HCT116 (cell line): Measurements from ENCODE around the gene AAMDC. TPM values are rescaled to one million over a fixed set of nuclear protein-coding genes. Genes with fewer than 3 reads are reported as not detected.

Experiments
- ATAC-seq: fragments of 200-7000 bp; cut with Tn5 transposase; 2 replicates; pipeline ENCODE4 v1.9.1; 2020; ENCODE audit warnings: mild to moderate bottlenecking, moderate library complexity
- BruUV-seq: library from RNA; stranded (reverse); fragments of 400-500 nt; replicated peaks from 2 replicates; lab custom pipeline; 2021; lab: Mats Ljungman, UMichigan
- CTCF ChIA-PET: fragments of 300-600 bp; sonication (Branson Sonifier 250); formaldehyde crosslinking; loops from one replicate; lab custom pipeline; 2021; ENCODE audit warnings: antibody characterized with exemption; lab: Charles Lee
- POLR2A ChIA-PET: fragments of 300-600, 350-600 bp; sonication (Branson Sonifier 250); formaldehyde crosslinking; loops from one replicate; lab custom pipeline; 2021; ENCODE audit warnings: antibody characterized with exemption; lab: Charles Lee
- RAD21 ChIA-PET, 2 experiments: fragments of 300-600 bp; sonication (Branson Sonifier 250); formaldehyde crosslinking; loops; one replicate each; lab custom pipeline; 2023; ENCODE audit warnings: low total read pairs in 2 of 2; ENCODE audit not compliant: uncharacterized antibody in 2 of 2, unreplicated experiment in 2 of 2, low non-redundant PET in 1 of 2; lab: Charles Lee
- DNase-seq: peaks from one replicate; pipeline ENCODE4 v3.0.0-alpha.2; 2010; ENCODE audit warnings: low read depth, low spot score
- H2AFZ ChIP-seq: fragments of 200-600 bp; shearing (Covaris generic), sonication (generic); 2 replicates; pipeline ENCODE4 v1.6.1; 2017; ENCODE audit warnings: low read depth, mixed run types, mixed read lengths, antibody characterized with exemption, low read length; ENCODE audit not compliant: poor library complexity, severe bottlenecking
- H3K27ac ChIP-seq: 2 replicates; pipeline ENCODE4 v1.5.1; 2012; ENCODE audit warnings: low read depth, low read length
- H3K27me3 ChIP-seq: fragments of 200-600 bp; sonication (generic); 2 replicates; pipeline ENCODE4 v1.6.1; 2016; ENCODE audit warnings: mixed run types, low read length, mixed read lengths; ENCODE audit not compliant: insufficient read depth
- H3K36me3 ChIP-seq, 2 experiments: fragments of 200-500 bp in 1 of 2; fragments of 200-600 bp in 1 of 2; sonication (Bioruptor generic) in 1 of 2; sonication (generic) in 1 of 2; 2 replicates each; pipeline versions ENCODE4 v1.5.1 to v1.6.1; 2014 to 2016; ENCODE audit warnings: low read length in 2 of 2, inconsistent platforms in 1 of 2, mixed read lengths in 1 of 2, mixed run types in 1 of 2; ENCODE audit not compliant: insufficient read depth in 2 of 2, control insufficient read depth in 1 of 2
- H3K4me1 ChIP-seq, 2 experiments: fragments of 200-600 bp in 1 of 2; sonication (generic) in 1 of 2; 2 replicates each; pipeline versions ENCODE4 v1.5.1 to v1.6.1; 2012 to 2017; ENCODE audit warnings: low read length in 2 of 2, inconsistent platforms in 1 of 2, mild to moderate bottlenecking in 1 of 2, mixed read lengths in 1 of 2, mixed run types in 1 of 2, moderate library complexity in 1 of 2; ENCODE audit not compliant: insufficient read depth in 2 of 2, control insufficient read depth in 1 of 2
- H3K4me2 ChIP-seq: fragments of 200-600 bp; sonication (generic); 2 replicates; pipeline ENCODE4 v1.6.1; 2017; ENCODE audit warnings: mixed run types, low read length, mixed read lengths
- H3K4me3 ChIP-seq, 2 experiments: fragments of 200-600 bp in 1 of 2; sonication (generic) in 1 of 2; replicated peaks in 1 of 2; 2 replicates each; pipeline ENCODE4 v1.5.1; 2011 to 2016; ENCODE audit warnings: low read length in 2 of 2, control low read depth in 1 of 2, low read depth in 1 of 2, mild to moderate bottlenecking in 1 of 2, mixed read lengths in 1 of 2, mixed run types in 1 of 2
- H3K79me2 ChIP-seq: fragments of 200-600 bp; sonication (generic); 2 replicates; pipeline ENCODE4 v1.6.1; 2017; ENCODE audit warnings: mild to moderate bottlenecking, mixed run types, low read length, moderate library complexity, mixed read lengths; ENCODE audit not compliant: insufficient read depth
- H3K9ac ChIP-seq: fragments of 200-600 bp; sonication (generic); 2 replicates; pipeline ENCODE4 v1.6.1; 2016; ENCODE audit warnings: low read length, mixed read lengths
- H3K9me2 ChIP-seq: fragments of 200-600 bp; sonication (generic), shearing (Covaris generic); 2 replicates; pipeline ENCODE4 v1.6.1; 2017; ENCODE audit warnings: mixed run types, mild to moderate bottlenecking, moderate library complexity; ENCODE audit not compliant: insufficient read depth
- H3K9me3 ChIP-seq, 2 experiments: fragments of 200-500 bp in 1 of 2; fragments of 200-600 bp in 1 of 2; sonication (Bioruptor generic) in 1 of 2; sonication (generic) in 1 of 2; 2 replicates each; pipeline ENCODE4 v1.6.1; 2014 to 2017; ENCODE audit warnings: low read length in 2 of 2, mixed read lengths in 2 of 2, inconsistent platforms in 1 of 2, low read depth in 1 of 2, mild to moderate bottlenecking in 1 of 2, mixed run types in 1 of 2, moderate library complexity in 1 of 2; ENCODE audit not compliant: control insufficient read depth in 1 of 2, insufficient read depth in 1 of 2
- H4K20me1 ChIP-seq: fragments of 200-600 bp; sonication (generic), shearing (Covaris generic); 2 replicates; pipeline ENCODE4 v1.6.1; 2017; ENCODE audit warnings: mixed run types, mild to moderate bottlenecking, moderate library complexity; ENCODE audit not compliant: insufficient read depth
- CBX3 ChIP-seq: IDR thresholded peaks from 2 replicates; pipeline ENCODE4 v1.6.1; 2012; ENCODE audit warnings: low read depth
- CEBPB ChIP-seq: IDR thresholded peaks from 2 replicates; pipeline ENCODE4 v1.6.1; 2012; ENCODE audit warnings: low read depth
- CTCF ChIP-seq, 3 experiments: fragments of 200-600 bp in 1 of 3; sonication (generic) in 1 of 3; IDR thresholded peaks in 2 of 3; conservative IDR thresholded peaks in 1 of 3; 2 replicates each; pipeline ENCODE4 v1.5.1; 2012 to 2017; ENCODE audit warnings: low read depth in 2 of 3, low read length in 2 of 3, antibody characterized with exemption in 1 of 3, borderline replicate concordance in 1 of 3, control low read depth in 1 of 3, mild to moderate bottlenecking in 1 of 3, mixed read lengths in 1 of 3, mixed run types in 1 of 3, moderate library complexity in 1 of 3; ENCODE audit not compliant: insufficient read depth in 1 of 3
- ELF1 ChIP-seq: IDR thresholded peaks from 2 replicates; pipeline ENCODE4 v1.6.1; 2012; ENCODE audit warnings: low read depth, borderline replicate concordance
- EZH2phosphoT487 ChIP-seq: fragments of 200-600 bp; IDR thresholded peaks from 2 replicates; pipeline ENCODE4 v1.6.1; 2018; ENCODE audit warnings: antibody characterized with exemption, borderline replicate concordance
- FOSL1 ChIP-seq: IDR thresholded peaks from 2 replicates; pipeline ENCODE4 v1.6.1; 2012; ENCODE audit warnings: low read depth
- POLR2A ChIP-seq: IDR thresholded peaks from 2 replicates; pipeline ENCODE4 v1.7.0; 2011; ENCODE audit warnings: borderline replicate concordance; ENCODE audit not compliant: insufficient read depth, insufficient read length; ENCODE audit errors: extremely low read depth
- SIN3A ChIP-seq: IDR thresholded peaks from 2 replicates; pipeline ENCODE4 v1.6.1; 2012; ENCODE audit warnings: low read depth
- SRF ChIP-seq: IDR thresholded peaks from 2 replicates; pipeline ENCODE4 v1.6.1; 2012; ENCODE audit warnings: low read depth
- TCF7L2 ChIP-seq: IDR thresholded peaks from 2 replicates; pipeline ENCODE4 v1.7.0; 2011; ENCODE audit warnings: borderline replicate concordance, inconsistent platforms; ENCODE audit not compliant: insufficient read depth, insufficient read length; ENCODE audit errors: extremely low read depth
- YY1 ChIP-seq: IDR thresholded peaks from 2 replicates; pipeline ENCODE4 v1.6.1; 2011; ENCODE audit warnings: low read length, low read depth, moderate library complexity, mild to moderate bottlenecking; ENCODE audit not compliant: insufficient replicate concordance; ENCODE audit errors: extremely low read depth
- ZBTB33 ChIP-seq: IDR thresholded peaks from 2 replicates; pipeline ENCODE4 v1.6.1; 2011; ENCODE audit warnings: mild to moderate bottlenecking, low read length, moderate library complexity; ENCODE audit not compliant: insufficient replicate concordance; ENCODE audit errors: extremely low read depth
- ZFX ChIP-seq: fragments of 450-650 bp; IDR thresholded peaks from 2 replicates; pipeline ENCODE4 v1.6.1; 2017
- ZNF274 ChIP-seq: fragments of 200-500 bp; sonication (Bioruptor generic); IDR thresholded peaks from 2 replicates; pipeline ENCODE4 v1.6.1; 2014; ENCODE audit warnings: mild to moderate bottlenecking, low read depth, low read length, inconsistent platforms
- intact Hi-C: fragments of 100-400 bp; cut with micrococcal nuclease; formaldehyde crosslinking; loops from 2 replicates; pipeline ENCODE4 v1.10.0; 2022
- total RNA-seq: library from RNA; stranded (reverse); gene quantifications from one replicate; pipeline ENCODE4 v1.2.1, GENCODE V29; 2021; ENCODE audit not compliant: unreplicated experiment

AAMDC gene
- total RNA-seq, 1 experiment from 2014 or later, result 11.2 TPM

- TF ChIP-seq SRF (no peak), TCF7L2 (no peak)
These were observed 2.8 kb downstream of the AAMDC start (continued) for GRCh38 chr11:77823775-77824174.

GRCh38 chr11:77828926-77829325 is 8.0 kb downstream of the AAMDC start:
- Histone ChIP-seq H3K27me3 (no peaks in the 10 kb centered on the region), H3K4me2 (no peak overlapping the region), H3K27ac (no peak overlapping the region), H3K9ac (no peak overlapping the region), H2AFZ (no peak overlapping the region), H3K36me3 (no peaks in the 10 kb centered on the region), H3K9me3 (peaks cover 0 to 3% of the 10 kb centered on the region in 2 experiments; a peak in 1 of 4 replicates), H3K4me3 (no peak overlapping the region), H3K79me2 (no peaks in the 10 kb centered on the region), H3K4me1 (no peaks in the 10 kb centered on the region), H4K20me1 (no peaks in the 10 kb centered on the region), H3K9me2 (no peaks in the 10 kb centered on the region)
- ChIA-PET CTCF (no interaction called here), POLR2A (no interaction called here)
- no peak for DNase-seq
- intact Hi-C loops, result no loop called here
- no peak for TF ChIP-seq FOSL1
- TF ChIP-seq CTCF (IDR thresholded peaks at IDR 0.05 in 2 of 3, conservative IDR thresholded peaks at IDR 0.05 in 1 of 3; ENCODE audit: borderline replicate concordance in 1 of 3, insufficient read depth in 1 of 3, low read depth in 2 of 3, low read length in 2 of 3), result no peak
- no peak for TF ChIP-seq YY1
- TF ChIP-seq ELF1, result no peak
- no peak for TF ChIP-seq CEBPB
- TF ChIP-seq ZBTB33, result no peak
- no peak for TF ChIP-seq SIN3A
- TF ChIP-seq ZFX, result no peak
- TF ChIP-seq EZH2phosphoT487, result no peak
- TF ChIP-seq ZNF274, result no peak
- TF ChIP-seq CBX3, result no peak
- no peak for TF ChIP-seq POLR2A
- TF ChIP-seq, all 23 proteins: peak for 0
- BruUV-seq, result no TSS peak
- RAD21 ChIA-PET, result no interaction called here
- no peak for ATAC-seq
